DND-41 (cell line): Measurements from ENCODE around the gene CFAP91.

ENCODE experiments used
- ATAC-seq: fragments of 200-7000 bp; cut with Tn5 transposase; 3 replicates; pipeline ENCODE4 v1.9.1; 2021; ENCODE audit warnings: low read depth; ENCODE audit not compliant: insufficient read depth
- DNase-seq: peaks from one replicate; pipeline ENCODE4 v3.0.0-alpha.2; 2020
- H2AFZ ChIP-seq: 2 replicates; pipeline ENCODE4 v1.6.0; 2012; ENCODE audit warnings: low read depth, low read length
- H3K27ac ChIP-seq: 2 replicates; pipeline ENCODE4 v1.5.1; 2012; ENCODE audit warnings: low read length, inconsistent platforms
- H3K27me3 ChIP-seq: fragments of 200-600 bp; sonication (generic); 2 replicates; pipeline ENCODE4 v1.6.0; 2012; ENCODE audit warnings: low read length, mild to moderate bottlenecking, inconsistent platforms; ENCODE audit not compliant: insufficient read depth, poor library complexity
- H3K36me3 ChIP-seq: 2 replicates; pipeline ENCODE4 v1.5.1; 2012; ENCODE audit warnings: low read length, inconsistent platforms; ENCODE audit not compliant: insufficient read depth
- H3K4me1 ChIP-seq: 2 replicates; pipeline ENCODE4 v1.5.1; 2012; ENCODE audit warnings: mild to moderate bottlenecking, low read length; ENCODE audit not compliant: insufficient read depth
- H3K4me2 ChIP-seq: 2 replicates; pipeline ENCODE4 v1.6.0; 2012; ENCODE audit warnings: mild to moderate bottlenecking, moderate library complexity, low read length, inconsistent platforms; ENCODE audit not compliant: insufficient read depth
- H3K4me3 ChIP-seq, 2 experiments: fragments of 200-600 bp in 1 of 2; shearing (Covaris generic) in 1 of 2; 2 replicates each; pipeline ENCODE4 v1.5.1; 2012 to 2016; ENCODE audit warnings: inconsistent platforms in 2 of 2, low read length in 2 of 2, mild to moderate bottlenecking in 2 of 2, low read depth in 1 of 2, moderate library complexity in 1 of 2
- H3K79me2 ChIP-seq: 2 replicates; pipeline ENCODE4 v1.6.0; 2012; ENCODE audit warnings: low read length, inconsistent platforms; ENCODE audit not compliant: insufficient read depth
- H3K9ac ChIP-seq: 2 replicates; pipeline ENCODE4 v1.6.0; 2012; ENCODE audit warnings: low read depth, mild to moderate bottlenecking, inconsistent platforms, low read length, moderate library complexity
- H3K9me3 ChIP-seq: 2 replicates; pipeline ENCODE4 v1.5.1; 2012; ENCODE audit warnings: low read length, moderate library complexity, mild to moderate bottlenecking, inconsistent platforms; ENCODE audit not compliant: insufficient read depth, severe bottlenecking
- H4K20me1 ChIP-seq: 2 replicates; pipeline ENCODE4 v1.6.0; 2012; ENCODE audit warnings: low read length; ENCODE audit not compliant: insufficient read depth
- CTCF ChIP-seq: IDR thresholded peaks from 2 replicates; pipeline ENCODE4 v1.5.1; 2012; ENCODE audit warnings: borderline replicate concordance, low read length, moderate library complexity, mild to moderate bottlenecking; ENCODE audit not compliant: poor library complexity, severe bottlenecking; ENCODE audit errors: extremely low read depth
- EZH2 ChIP-seq: IDR thresholded peaks from 3 replicates; pipeline ENCODE4 v1.6.1; 2012; ENCODE audit warnings: borderline replicate concordance, low read depth, mild to moderate bottlenecking, moderate library complexity, low read length, inconsistent platforms; ENCODE audit not compliant: severe bottlenecking

The CFAP91 gene

GRCh38 chr3:119673875-119674274 lies 28.9 kb upstream of the CFAP91 start:
- Histone ChIP-seq H3K79me2 (peaks cover 24% of the 10 kb centered on the region), H3K4me3 (no peak overlapping the region), H3K27me3 (no peaks in the 10 kb centered on the region), H3K4me2 (no peak overlapping the region), H3K9ac (no peak overlapping the region), H3K27ac (no peak overlapping the region), H3K9me3 (no peaks in the 10 kb centered on the region), H4K20me1 (no peaks in the 10 kb centered on the region), H3K4me1 (peaks cover 29% of the 10 kb centered on the region), H2AFZ (no peak overlapping the region), H3K36me3 (peaks cover 61% of the 10 kb centered on the region)
- DNase-seq, result no peak
- no peak for ATAC-seq
- TF ChIP-seq CTCF (no peak), EZH2 (no peak)

GRCh38 chr3:119675188-119675874 lies 27.5 kb upstream of the CFAP91 start:
- no peak for TF ChIP-seq CTCF
- TF ChIP-seq EZH2, result no peak
- Histone ChIP-seq H3K4me3 (peak overlapping the region in 1 of 2 experiments; percentile 65; a peak in 2 of 4 replicates), H2AFZ (no peak overlapping the region), H3K4me1 (peaks cover 29% of the 10 kb centered on the region), H3K9ac (no peak overlapping the region; the same call in 1 of the 2 replicates), H3K9me3 (no peaks in the 10 kb centered on the region), H3K4me2 (peak overlapping the region; percentile 66), H3K27me3 (no peaks in the 10 kb centered on the region), H3K27ac (no peak overlapping the region; the same call in 1 of the 2 replicates), H3K36me3 (peaks cover 50% of the 10 kb centered on the region), H4K20me1 (no peaks in the 10 kb centered on the region), H3K79me2 (peaks cover 24% of the 10 kb centered on the region)
- no peak for ATAC-seq
- no peak for DNase-seq

GRCh38 chr3:119676020-119676419 lies 26.8 kb upstream of the CFAP91 start:
- Histone ChIP-seq H2AFZ (peak overlapping the region; percentile 73; the same call in 1 of the 2 replicates), H3K79me2 (peaks cover 24% of the 10 kb centered on the region), H3K36me3 (peaks cover 43% of the 10 kb centered on the region), H3K4me1 (peaks cover 29% of the 10 kb centered on the region), H3K4me2 (peak overlapping the region; percentile 66), H3K27me3 (no peaks in the 10 kb centered on the region), H3K4me3 (peak overlapping the region; percentile 42 to 65), H3K9me3 (no peaks in the 10 kb centered on the region), H3K27ac (peak overlapping the region; percentile 92), H4K20me1 (no peaks in the 10 kb centered on the region), H3K9ac (peak overlapping the region; percentile 73)
- ATAC-seq (no peak), DNase-seq (no peak)
- no peak for TF ChIP-seq EZH2

- Histone ChIP-seq H3K4me1 (peaks cover 29% of the 10 kb centered on the region), H3K79me2 (peaks cover 24% of the 10 kb centered on the region), H2AFZ (peak within 1 kb of the TSS; percentile 82), H3K36me3 (peaks cover 33% of the 10 kb centered on the region), H3K4me2 (peak within 1 kb of the TSS; percentile 66), H3K9me3 (no peaks in the 10 kb centered on the region), H3K9ac (peak within 1 kb of the TSS; percentile 73), H3K4me3 (peak within 1 kb of the TSS; percentile 42 to 65), H3K27ac (peak within 1 kb of the TSS; percentile 92), H3K27me3 (no peaks in the 10 kb centered on the region), H4K20me1 (no peaks in the 10 kb centered on the region)
- no peak for TF ChIP-seq CTCF
- TF ChIP-seq EZH2, result no peak
- peak; percentile 95 for DNase-seq
- ATAC-seq, result peak; percentile 90
These were observed 25.8 kb upstream of the CFAP91 start, which contains the start of gene COX17 for GRCh38 chr3:119676771-119677640. TSS of gene COX17 (minus strand) at chr3:119677406. CDS start at chr3:119677310, 96 bp downstream.
